ENCODE data around the gene TEX36. TPM values are rescaled to one million over a fixed set of nuclear protein-coding genes. Genes with fewer than 3 reads are reported as not detected.

TEX36 gene
- total and polyA plus RNA-seq, 2 donors (not counting 1 experiment from before 2014, with no cell fraction given), result not detected

DNA sequence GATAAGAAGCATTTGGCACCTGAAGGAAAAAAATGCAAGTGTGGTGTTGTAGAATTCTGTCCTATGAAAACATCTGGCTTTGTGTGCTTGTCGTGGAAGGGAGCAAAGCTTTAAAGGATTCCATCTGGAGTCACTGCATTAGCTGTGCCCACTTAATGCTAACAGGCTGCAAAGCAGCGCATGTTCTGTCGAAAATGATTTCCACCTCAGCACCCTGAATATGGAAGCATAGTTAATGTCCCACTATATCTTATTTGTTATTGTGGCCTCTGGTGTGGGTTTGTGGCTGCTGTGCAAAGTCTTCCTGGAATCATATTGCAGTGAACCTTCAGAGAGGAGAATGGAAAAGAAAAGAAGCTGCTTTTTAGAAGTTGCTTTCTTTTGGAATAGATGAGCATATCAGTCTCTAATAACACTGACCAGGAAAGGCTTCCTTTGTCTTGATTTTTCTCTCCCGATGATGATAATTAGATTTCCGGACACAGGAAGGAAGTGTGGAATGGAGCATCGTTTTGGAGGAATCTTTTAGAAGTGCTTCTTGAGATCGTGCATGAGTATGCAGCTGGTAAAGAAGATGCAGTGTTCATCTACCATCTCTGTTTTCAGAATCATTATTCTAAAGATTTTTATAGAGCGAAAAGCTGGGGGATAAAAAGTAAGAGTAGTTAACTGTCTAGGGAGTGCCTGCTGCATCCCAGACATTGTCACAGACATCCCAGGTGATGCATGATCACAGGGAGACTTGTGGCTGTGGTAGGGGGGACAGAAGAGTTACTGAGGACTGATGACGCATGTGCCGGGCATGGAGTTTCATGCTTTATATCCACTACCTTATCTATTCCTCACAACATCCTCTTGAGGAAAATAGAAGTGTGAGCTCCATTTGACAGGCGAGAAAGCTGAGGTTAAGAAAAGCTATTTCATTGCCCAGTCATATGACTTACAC is 54.6 kb downstream of the TEX36 start:
- no peak overlapping the region for H3K4me2 ChIP-seq (replicated peaks; ENCODE audit: low read depth, low read length, poor library complexity, severe bottlenecking)
- no peaks in the 10 kb centered on the region for H4K20me1 ChIP-seq (ENCODE audit: control insufficient read depth, insufficient read depth, low read length, poor library complexity, severe bottlenecking)
- ChIA-PET POLR2A (no interaction called here), CTCF (no interaction called here)
- 39% methylated on average over 2 of the region's 11 CpGs for WGBS (ENCODE audit: insufficient coverage)
- no peaks in the 10 kb centered on the region for H3K4me1 Mint-ChIP-seq
- no peaks in the 10 kb centered on the region for H3K79me2 ChIP-seq (ENCODE audit: control insufficient read depth, insufficient read depth, low read length)
- intact Hi-C loops (cut with micrococcal nuclease), result no loop called here
- no peak for DNase-seq
- H3K27ac ChIP-seq (ENCODE audit: low read length in 2 of 2), result no peak overlapping the region
- ATAC-seq (ENCODE audit: low read depth), result no peak
- no peak overlapping the region for H3K9ac ChIP-seq (ENCODE audit: low read length)
- no peak overlapping the region for H2AFZ ChIP-seq (ENCODE audit: insufficient read depth, low read depth, low read length, poor library complexity, severe bottlenecking)
- H3K27ac Mint-ChIP-seq, result no peak overlapping the region
- peaks cover 0 to 2% (median 0%) of the 10 kb centered on the region in 4 experiments for H3K27me3 ChIP-seq (replicated peaks in 1 of 4; ENCODE audit: control extremely low read depth in 1 of 4, control insufficient read depth in 3 of 4, insufficient read depth in 4 of 4, low read length in 3 of 4)
- no peak for TF ChIP-seq EZH2 (IDR thresholded peaks at IDR 0.05; ENCODE audit: borderline replicate concordance, insufficient read depth, low read depth, low read length, poor library complexity, severe bottlenecking)
- TF ChIP-seq, protein P1, sequence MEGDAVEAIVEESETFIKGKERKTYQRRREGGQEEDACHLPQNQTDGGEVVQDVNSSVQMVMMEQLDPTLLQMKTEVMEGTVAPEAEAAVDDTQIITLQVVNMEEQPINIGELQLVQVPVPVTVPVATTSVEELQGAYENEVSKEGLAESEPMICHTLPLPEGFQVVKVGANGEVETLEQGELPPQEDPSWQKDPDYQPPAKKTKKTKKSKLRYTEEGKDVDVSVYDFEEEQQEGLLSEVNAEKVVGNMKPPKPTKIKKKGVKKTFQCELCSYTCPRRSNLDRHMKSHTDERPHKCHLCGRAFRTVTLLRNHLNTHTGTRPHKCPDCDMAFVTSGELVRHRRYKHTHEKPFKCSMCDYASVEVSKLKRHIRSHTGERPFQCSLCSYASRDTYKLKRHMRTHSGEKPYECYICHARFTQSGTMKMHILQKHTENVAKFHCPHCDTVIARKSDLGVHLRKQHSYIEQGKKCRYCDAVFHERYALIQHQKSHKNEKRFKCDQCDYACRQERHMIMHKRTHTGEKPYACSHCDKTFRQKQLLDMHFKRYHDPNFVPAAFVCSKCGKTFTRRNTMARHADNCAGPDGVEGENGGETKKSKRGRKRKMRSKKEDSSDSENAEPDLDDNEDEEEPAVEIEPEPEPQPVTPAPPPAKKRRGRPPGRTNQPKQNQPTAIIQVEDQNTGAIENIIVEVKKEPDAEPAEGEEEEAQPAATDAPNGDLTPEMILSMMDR (IDR thresholded peaks at IDR 0.05), result no peak
- H3K9me3 Mint-ChIP-seq (ENCODE audit: insufficient read depth), result no peaks in the 10 kb centered on the region
- no peaks in the 10 kb centered on the region for H3K9me3 ChIP-seq (ENCODE audit: control extremely low read depth in 1 of 3, control insufficient read depth in 2 of 3, insufficient read depth in 1 of 3, low read length in 2 of 3)
- no peak overlapping the region for H3K4me3 Mint-ChIP-seq
- no peaks in the 10 kb centered on the region for H3K36me3 ChIP-seq (replicated peaks in 1 of 2; ENCODE audit: control extremely low read depth in 1 of 2, control insufficient read depth in 1 of 2, extremely low read depth in 1 of 2, insufficient read depth in 2 of 2, low read length in 1 of 2)
- peaks cover 14% of the 10 kb centered on the region for H3K27me3 Mint-ChIP-seq
- H3K4me1 ChIP-seq (ENCODE audit: control insufficient read depth in 2 of 2, insufficient read depth in 2 of 2, low read length in 2 of 2), result no peaks in the 10 kb centered on the region
- no peak overlapping the region for H3K4me3 ChIP-seq (ENCODE audit: control extremely low read depth in 1 of 5, extremely low read depth in 1 of 5, insufficient read depth in 1 of 5, low read depth in 2 of 5, low read length in 4 of 5)

DNA sequence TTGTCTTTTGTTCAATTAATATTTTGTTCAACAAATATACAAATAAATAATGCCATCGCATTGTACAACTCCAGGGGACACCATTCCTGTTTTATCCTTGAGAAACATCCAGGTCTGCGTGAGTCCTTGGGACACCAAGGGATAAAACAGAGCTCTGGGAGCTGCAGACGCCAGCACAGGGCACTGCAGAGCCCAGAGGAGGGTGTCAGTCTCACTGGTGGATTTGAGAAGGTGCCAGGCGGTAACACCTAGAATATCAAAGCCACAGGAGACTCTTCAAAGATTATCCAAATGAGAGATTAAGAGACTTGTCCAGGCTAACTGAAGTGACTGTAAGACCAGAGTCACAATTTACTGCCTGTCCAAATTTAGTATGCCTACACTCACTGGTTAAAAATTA is 55.3 kb downstream of the TEX36 start:
- DNase-seq, result no peak
- Histone ChIP-seq H3K27me3 (replicated peaks in 1 of 4; ENCODE audit: control extremely low read depth in 1 of 4, control insufficient read depth in 3 of 4, insufficient read depth in 4 of 4, low read length in 3 of 4) (peaks cover 0 to 6% (median 0%) of the 10 kb centered on the region in 4 experiments), H3K4me1 (ENCODE audit: control insufficient read depth in 2 of 2, insufficient read depth in 2 of 2, low read length in 2 of 2) (no peaks in the 10 kb centered on the region), H3K36me3 (replicated peaks in 1 of 2; ENCODE audit: control extremely low read depth in 1 of 2, control insufficient read depth in 1 of 2, extremely low read depth in 1 of 2, insufficient read depth in 2 of 2, low read length in 1 of 2) (no peaks in the 10 kb centered on the region), H3K9ac (ENCODE audit: low read length) (no peak overlapping the region), H3K4me2 (replicated peaks; ENCODE audit: low read depth, low read length, poor library complexity, severe bottlenecking) (no peak overlapping the region), H3K4me3 (ENCODE audit: control extremely low read depth in 1 of 5, extremely low read depth in 1 of 5, insufficient read depth in 1 of 5, low read depth in 2 of 5, low read length in 4 of 5) (no peak overlapping the region), H3K79me2 (ENCODE audit: control insufficient read depth, insufficient read depth, low read length) (no peaks in the 10 kb centered on the region), H3K27ac (ENCODE audit: low read length in 2 of 2) (no peak overlapping the region), H4K20me1 (ENCODE audit: control insufficient read depth, insufficient read depth, low read length, poor library complexity, severe bottlenecking) (no peaks in the 10 kb centered on the region), H2AFZ (ENCODE audit: insufficient read depth, low read depth, low read length, poor library complexity, severe bottlenecking) (no peak overlapping the region), H3K9me3 (ENCODE audit: control extremely low read depth in 1 of 3, control insufficient read depth in 2 of 3, insufficient read depth in 1 of 3, low read length in 2 of 3) (no peaks in the 10 kb centered on the region)
- no peak for ATAC-seq (ENCODE audit: low read depth)
- intact Hi-C loops (cut with micrococcal nuclease), result no loop called here
- H3K27me3 Mint-ChIP-seq, result peaks cover 14% of the 10 kb centered on the region
- 78% methylated on average over 3 of the region's 4 CpGs for WGBS (ENCODE audit: insufficient coverage)
- no peaks in the 10 kb centered on the region for H3K4me1 Mint-ChIP-seq
- no peak overlapping the region for H3K27ac Mint-ChIP-seq
- H3K4me3 Mint-ChIP-seq, result no peak overlapping the region
- ChIA-PET CTCF (no interaction called here), POLR2A (no interaction called here)
- no peaks in the 10 kb centered on the region for H3K9me3 Mint-ChIP-seq (ENCODE audit: insufficient read depth)
- TF ChIP-seq, protein P1 (IDR thresholded peaks at IDR 0.05), result no peak
- no peak for TF ChIP-seq EZH2 (IDR thresholded peaks at IDR 0.05; ENCODE audit: borderline replicate concordance, insufficient read depth, low read depth, low read length, poor library complexity, severe bottlenecking)
